ENCODE results near the gene CDH23.

Gene CDH23

DNA sequence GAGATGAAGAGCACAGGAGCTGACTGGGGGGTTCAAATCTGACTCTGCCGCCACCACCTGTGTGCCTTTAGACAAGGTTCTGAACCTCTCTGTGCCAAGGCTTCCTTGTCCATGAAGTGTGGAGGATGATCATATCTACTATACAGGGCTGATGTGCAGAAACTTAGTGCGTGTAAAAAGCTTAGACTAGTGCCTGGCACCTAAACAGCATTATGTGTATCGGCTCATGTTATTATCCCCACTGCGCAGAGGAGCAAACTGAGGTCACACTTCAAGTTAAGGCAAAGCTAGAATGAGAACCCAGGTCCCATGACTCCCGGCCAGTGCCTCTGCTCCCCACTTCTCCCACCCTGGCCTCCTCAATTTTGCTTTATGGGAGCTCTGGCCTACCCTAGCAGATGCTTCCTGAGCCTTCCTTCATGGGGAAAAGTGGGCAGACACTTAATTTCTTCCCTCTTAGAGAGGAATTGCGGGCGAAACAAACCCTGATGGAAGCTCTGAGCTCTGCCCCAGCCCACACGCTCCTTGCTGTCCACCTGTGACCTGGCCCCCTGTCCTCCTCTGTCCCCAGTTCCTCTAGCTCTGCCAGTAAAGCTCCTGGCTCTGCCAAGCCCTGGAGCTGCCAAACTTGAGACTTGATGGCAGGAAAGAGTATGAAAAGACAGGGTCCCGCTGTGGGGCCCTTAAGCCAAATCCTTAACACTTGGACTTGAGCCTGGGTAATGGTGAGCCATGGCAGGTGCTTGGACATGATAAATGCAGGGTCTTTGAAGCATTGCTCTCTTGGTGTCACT, 71.0 kb downstream of the CDH23 start:
- DNase-seq: no peak

DNA sequence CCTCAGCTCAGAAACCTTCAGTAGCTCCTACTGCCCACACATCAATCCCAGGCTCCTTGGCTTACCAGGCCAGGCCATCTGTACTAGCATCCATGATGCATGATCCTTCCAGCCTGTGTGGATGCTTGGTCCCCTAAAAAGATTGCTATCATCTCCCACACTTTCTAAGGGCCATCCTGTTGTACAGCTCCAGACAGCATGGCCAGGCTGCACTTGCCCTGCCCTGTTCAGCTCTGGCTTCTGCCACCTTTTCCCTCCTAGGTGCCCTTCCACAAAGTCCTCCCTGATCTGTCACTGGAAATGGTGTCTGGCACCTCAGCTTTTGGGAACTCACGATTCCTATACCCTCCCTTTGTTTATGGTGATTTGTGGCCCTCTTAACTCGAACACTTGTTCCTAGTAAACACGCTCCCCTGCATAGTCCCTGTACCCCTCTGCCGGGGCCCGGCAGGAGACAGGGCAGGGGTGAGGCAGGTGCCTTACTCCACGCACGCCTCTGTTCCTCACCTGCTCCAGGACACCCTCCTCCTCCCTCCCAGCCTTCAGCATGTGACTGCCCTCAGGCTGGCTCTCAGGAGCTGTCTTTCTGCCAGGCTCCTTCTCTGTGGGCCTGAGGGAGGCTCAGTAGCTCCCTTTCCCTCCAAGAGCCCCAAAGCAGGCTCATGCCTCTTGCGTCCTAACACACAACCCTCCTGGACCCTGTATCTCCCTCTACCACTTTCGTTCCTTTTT, 71.8 kb downstream of the CDH23 start:
- no peak for DNase-seq

- no peak for DNase-seq
Observed at GRCh38 chr10:71471006-71471405, 74.3 kb downstream of the CDH23 start.

DNA sequence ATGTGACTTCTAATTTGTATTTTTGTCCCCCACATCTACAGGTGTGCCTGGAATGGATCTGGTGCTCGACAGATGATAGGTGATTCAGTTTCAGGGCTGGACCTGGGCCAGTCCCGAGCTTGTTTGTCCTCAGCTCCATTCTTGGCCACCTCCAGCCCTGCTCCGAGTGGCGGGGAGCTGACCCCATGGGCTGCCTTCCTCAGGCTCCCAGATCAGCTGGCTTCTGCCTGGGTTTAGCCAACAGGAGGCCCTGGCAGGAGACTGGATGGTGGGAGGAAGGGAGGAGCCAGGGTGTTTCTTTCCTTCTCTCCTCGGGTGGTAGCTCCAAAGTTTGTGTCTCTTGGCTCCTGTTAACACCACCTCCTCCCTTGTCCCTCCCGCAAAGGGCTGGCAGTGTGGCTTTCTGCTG, 75.2 kb downstream of the CDH23 start:
- no peak for DNase-seq

GRCh38 chr10:71472466-71472865, 75.7 kb downstream of the CDH23 start:
- no peak for DNase-seq

DNA sequence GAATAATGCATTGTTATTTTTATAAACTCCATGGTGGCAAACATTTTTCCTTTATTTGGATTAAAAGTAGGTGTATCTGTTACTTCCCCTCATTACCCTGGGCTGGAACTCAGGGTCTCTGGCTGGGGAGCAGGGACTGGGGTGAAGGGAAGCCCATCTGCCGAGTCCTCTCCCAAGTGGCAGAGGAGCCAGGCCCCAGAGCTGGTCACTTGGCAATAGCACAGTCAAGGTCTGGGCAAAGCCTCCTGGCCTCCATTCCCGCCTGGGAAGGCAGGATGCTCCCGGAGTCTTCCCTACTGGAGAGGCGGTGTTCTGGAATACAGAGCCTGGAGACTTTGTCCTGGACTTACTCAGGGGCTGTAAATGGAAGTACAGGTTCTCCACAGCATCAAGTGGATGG, 76.2 kb downstream of the CDH23 start:
- DNase-seq: no peak

GRCh38 chr10:71473671-71474599, 77.2 kb downstream of the CDH23 start:
- no peak for DNase-seq

DNA sequence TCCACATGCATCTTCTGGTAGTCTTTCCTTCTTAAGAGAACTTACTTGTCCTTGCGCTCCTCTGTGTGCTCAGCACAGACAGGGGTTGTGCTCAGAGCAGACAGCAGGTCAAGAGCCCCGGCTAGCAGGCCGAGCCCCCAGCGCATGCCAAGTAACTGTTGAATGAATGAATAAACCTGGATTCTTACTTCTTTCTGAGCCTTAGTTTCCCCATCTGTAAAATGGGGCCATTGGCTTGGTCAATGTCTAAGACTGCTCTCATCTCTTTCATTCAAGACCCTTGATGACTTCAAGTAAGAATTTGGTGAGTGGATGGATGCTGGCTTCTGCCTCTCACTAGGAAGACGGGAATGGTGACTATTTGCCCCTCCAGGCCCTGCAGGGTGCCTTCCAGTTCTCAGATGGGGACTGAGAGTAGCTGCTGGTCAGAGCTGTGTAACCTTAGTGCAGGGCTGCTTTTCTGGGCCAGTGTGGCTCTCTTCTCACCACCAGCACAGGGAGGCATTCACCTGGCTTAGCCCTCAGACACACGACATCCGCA, 78.1 kb downstream of the CDH23 start:
- no peak for DNase-seq

GRCh38 chr10:71475243-71475871, 78.6 kb downstream of the CDH23 start:
- no peak for DNase-seq

GRCh38 chr10:71476228-71477011, 79.7 kb downstream of the CDH23 start:
- DNase-seq: no peak

DNA sequence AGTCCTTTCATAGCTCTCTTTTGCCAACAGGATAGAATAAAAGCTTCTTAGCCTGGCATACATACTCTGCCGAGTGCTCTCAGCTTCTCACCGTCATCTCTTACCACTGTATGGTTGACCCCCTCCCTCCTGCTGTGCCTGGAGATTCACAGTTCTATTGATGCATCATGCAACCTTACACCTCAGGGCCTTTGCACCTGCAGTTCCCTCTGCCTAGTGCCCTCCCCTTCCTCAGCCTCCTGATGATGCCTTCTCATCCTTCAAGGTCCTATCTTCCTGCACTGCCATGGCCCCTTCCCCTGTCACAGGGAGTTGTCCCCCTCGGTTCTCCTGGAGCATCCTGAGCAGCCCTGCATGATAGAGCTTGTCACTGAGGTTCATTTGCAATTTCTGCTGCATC, 81.5 kb downstream of the CDH23 start:
- DNase-seq: no peak

DNA sequence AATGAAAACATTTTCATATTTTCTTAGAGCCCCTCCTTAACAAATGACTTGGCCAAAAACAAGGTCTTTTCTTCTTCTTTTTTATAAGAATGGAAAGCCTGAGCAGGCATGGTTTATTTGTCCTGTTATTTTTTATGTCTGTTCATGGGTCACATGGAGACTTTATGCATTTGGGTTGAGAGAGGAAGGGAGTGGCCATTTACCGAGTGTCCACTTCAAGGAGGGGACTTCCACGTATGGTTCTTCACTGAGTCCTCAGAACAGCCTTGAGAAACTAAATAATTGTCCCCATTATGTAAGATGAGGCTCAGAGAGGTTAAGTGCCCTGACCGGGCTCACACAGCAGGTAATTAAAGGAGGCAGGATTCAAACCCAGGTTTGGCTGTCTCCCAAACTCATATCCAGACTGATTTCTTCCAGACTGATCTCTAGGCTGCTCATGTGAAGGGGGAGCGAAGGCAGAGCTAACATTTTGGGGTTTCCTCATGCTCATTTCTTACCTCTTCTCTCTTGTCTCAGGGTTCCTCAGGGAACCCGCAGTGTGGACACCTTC, 82.2 kb downstream of the CDH23 start:
- DNase-seq: no peak

- no peak for DNase-seq
Observed at GRCh38 chr10:71479831-71480230, 83.1 kb downstream of the CDH23 start.

- DNase-seq: no peak
Observed at GRCh38 chr10:71480662-71481061, 83.9 kb downstream of the CDH23 start.

DNA sequence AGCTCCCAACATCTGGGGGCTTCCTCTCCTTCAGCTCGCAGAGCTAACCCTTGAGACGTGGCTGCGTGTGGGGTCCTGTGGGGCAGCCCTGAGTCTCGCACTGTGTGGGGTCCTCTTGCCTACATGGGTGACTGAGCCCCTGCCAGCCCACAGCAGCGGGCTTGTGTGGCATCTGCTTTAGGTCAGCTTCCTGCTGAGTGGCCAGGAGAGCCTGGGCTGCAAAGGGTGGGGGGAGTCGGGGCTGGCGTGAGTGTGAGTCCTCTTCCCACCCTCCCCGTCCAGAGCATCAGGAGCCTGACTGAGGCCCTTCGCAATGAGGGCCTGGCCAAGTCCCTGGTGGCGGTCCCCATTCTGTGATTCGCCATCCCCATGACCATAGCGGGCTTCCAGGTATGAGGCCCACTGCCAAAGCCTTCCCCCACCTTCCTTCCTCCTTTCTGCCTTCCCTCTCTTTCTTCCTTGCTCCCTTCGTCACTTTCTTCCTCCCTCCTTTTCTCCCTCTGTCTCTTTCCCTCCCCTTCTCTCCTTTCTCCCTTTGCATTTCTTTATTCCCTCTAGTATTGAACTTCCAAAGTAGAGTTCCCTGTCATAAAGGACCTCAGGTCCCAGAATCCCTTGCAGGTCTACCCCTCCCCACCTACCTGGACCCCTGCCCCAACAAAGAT, 85.2 kb downstream of the CDH23 start:
- DNase-seq: no peak

- DNase-seq: no peak
Observed at GRCh38 chr10:71482620-71483019, 85.9 kb downstream of the CDH23 start.

GRCh38 chr10:71483135-71483534, 86.4 kb downstream of the CDH23 start:
- DNase-seq: no peak

DNA sequence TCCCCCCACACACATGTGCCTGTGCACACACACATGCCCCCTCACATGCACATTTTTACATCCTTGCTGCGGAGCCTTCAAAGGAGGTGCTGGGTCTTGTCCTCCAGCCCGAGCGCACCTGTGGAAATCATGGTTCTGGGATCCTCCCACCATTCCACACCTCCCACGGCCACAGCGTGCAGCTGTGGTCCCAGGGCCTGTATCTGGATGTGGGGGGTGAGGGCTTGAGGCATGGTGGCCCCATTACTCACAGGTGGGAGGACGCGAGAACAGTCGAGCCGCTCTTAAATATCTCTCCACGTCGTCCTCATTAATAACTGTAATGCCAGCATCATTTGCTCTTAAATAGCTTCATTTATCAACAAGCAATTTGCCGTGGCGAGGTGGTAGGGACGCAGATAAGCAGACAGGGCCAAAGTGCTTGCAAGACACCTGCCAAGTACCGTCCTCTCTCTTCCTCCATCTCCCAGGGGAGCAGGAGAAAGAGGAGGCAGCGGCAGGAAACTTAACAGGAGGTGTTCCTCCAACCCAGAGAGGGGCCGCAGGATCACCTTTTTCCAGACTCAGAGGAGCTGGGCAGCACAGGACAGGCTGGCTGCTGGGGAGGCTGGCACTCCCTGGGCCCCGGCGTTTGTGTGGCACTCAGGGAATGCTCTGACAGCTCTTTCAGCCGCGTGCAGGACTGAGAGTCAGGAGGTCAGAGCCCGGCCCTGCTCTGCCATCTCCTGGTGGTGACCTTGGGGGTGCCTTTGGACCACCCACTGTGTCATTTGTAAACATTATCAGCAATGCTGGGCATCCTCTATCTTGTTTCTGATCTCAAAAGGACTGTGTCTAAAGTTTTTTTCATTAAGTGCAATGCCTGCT, 87.4 kb downstream of the CDH23 start:
- DNase-seq: no peak

DNA sequence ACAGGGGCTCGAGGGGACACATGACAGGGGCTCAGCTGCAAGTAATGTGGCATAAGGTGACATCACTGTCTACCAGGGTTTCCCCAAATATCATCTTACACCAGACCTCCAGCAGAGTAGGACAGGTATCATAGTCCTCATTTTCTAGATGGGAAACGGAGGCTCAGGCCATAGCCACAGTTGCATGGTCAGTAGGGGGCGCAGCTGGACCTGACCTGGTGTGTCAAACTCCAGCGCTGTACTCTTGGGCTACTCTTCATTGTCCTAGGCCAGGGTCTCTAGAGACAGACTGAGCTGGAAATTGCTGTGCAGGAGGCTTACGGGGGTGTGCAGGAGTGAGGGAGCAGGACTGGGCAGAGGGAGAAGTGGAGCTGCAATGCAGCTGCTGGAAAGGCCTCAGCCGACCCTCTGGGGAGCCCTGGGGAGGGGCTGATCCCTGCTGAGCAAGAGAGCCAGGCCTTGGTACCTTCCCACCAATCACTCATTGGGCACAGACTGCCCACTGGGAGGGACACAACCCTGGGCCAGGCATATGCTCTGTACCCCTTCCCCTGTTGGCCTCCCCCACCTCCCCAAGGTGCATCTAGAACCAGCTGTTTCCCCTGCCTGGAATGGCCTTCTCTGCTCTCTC, 89.9 kb downstream of the CDH23 start:
- peak in 1 of 2 donors; percentile 22 for DNase-seq
